Measurements from ENCODE around the gene KIAA1217. TPM values are rescaled to one million over a fixed set of nuclear protein-coding genes. Genes with fewer than 3 reads are reported as not detected.
A peak's percentile ranks its signal among the peaks of the same experiment; 100 is the strongest.

KIAA1217 gene
- total RNA-seq, 1 experiment from 2014 or later: 171 TPM

DNA sequence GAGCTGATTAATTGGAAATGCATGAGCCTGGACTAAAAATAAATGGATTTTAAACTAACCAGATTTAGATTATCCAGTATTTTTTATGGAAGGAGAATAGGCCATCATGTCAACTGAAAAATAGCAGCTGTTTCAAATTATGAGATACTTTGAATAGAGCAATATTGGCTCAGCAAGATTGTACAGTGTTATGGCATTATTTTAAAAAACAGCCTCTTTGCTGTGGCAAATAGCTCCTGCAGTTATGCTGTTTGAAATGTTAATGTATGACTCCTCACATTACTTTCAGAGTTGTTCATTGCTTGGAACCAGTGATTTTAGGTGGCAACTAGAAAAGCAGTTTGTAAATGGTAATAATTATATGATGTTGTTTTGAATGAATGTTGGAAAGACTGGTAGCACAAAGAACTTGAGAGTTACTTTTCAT, 244.5 kb downstream of the KIAA1217 start:
- Mint-ChIP-seq H3K27me3 (ENCODE audit: insufficient read depth, unreplicated experiment) (no peaks in the 10 kb centered on the region), H3K27ac (ENCODE audit: unreplicated experiment) (no peak overlapping the region), H3K4me1 (ENCODE audit: low read depth, unreplicated experiment) (peaks cover 51% of the 10 kb centered on the region), H3K4me3 (ENCODE audit: unreplicated experiment) (no peak overlapping the region), H3K36me3 (ENCODE audit: insufficient read depth, unreplicated experiment) (peaks cover 75% of the 10 kb centered on the region), H3K9me3 (ENCODE audit: unreplicated experiment) (no peaks in the 10 kb centered on the region)
- Histone ChIP-seq H3K9me3 (no peaks in the 10 kb centered on the region), H3K4me3 (ENCODE audit: low read depth, low read length) (no peak overlapping the region), H3K4me1 (peaks cover 35% of the 10 kb centered on the region), H3K27me3 (replicated peaks; ENCODE audit: control insufficient read depth, insufficient read depth, low read length) (no peaks in the 10 kb centered on the region), H3K36me3 (ENCODE audit: control insufficient read depth, insufficient read depth, low read length) (no peaks in the 10 kb centered on the region; the same call in 1 of the 2 replicates)
- DNase-seq: no peak
- intact Hi-C loops (cut with micrococcal nuclease; ENCODE audit: unreplicated experiment): loop anchor here (2.0 kb wide), 1 partner anchor 21 kb away; no protein-coding TSS in a partner anchor
- BruUV-seq (replicated peaks): no TSS peak
- ChIA-PET POLR2A (no interaction called here), CTCF (no interaction called here)
- no peak for TF ChIP-seq CTCF (IDR thresholded peaks at IDR 0.05; ENCODE audit: insufficient read depth in 1 of 2, low read depth in 1 of 2, low read length in 1 of 2, severe bottlenecking in 1 of 2, unreplicated experiment in 1 of 2)

GRCh38 chr10:24453973-24454372, 245.0 kb downstream of the KIAA1217 start:
- DNase-seq: no peak
- TF ChIP-seq CTCF (IDR thresholded peaks at IDR 0.05; ENCODE audit: insufficient read depth in 1 of 2, low read depth in 1 of 2, low read length in 1 of 2, severe bottlenecking in 1 of 2, unreplicated experiment in 1 of 2): no peak
- Histone ChIP-seq H3K9me3 (no peaks in the 10 kb centered on the region), H3K4me1 (peaks cover 39% of the 10 kb centered on the region), H3K36me3 (ENCODE audit: control insufficient read depth, insufficient read depth, low read length) (no peaks in the 10 kb centered on the region; the same call in 1 of the 2 replicates), H3K27me3 (replicated peaks; ENCODE audit: control insufficient read depth, insufficient read depth, low read length) (no peaks in the 10 kb centered on the region), H3K4me3 (ENCODE audit: low read depth, low read length) (no peak overlapping the region)
- intact Hi-C loops (cut with micrococcal nuclease; ENCODE audit: unreplicated experiment): loop anchor here (2.0 kb wide), 1 partner anchor 21 kb away; no protein-coding TSS in a partner anchor
- peaks cover 48% of the 10 kb centered on the region for H3K4me1 Mint-ChIP-seq (ENCODE audit: low read depth, unreplicated experiment)
- no peak overlapping the region for H3K4me3 Mint-ChIP-seq (ENCODE audit: unreplicated experiment)
- H3K27me3 Mint-ChIP-seq (ENCODE audit: insufficient read depth, unreplicated experiment): no peaks in the 10 kb centered on the region
- no peaks in the 10 kb centered on the region for H3K9me3 Mint-ChIP-seq (ENCODE audit: unreplicated experiment)
- peaks cover 79% of the 10 kb centered on the region for H3K36me3 Mint-ChIP-seq (ENCODE audit: insufficient read depth, unreplicated experiment)
- ChIA-PET CTCF (no interaction called here), POLR2A (no interaction called here)
- H3K27ac Mint-ChIP-seq (ENCODE audit: unreplicated experiment): peak overlapping the region; percentile 24
- BruUV-seq (replicated peaks): no TSS peak

- no peaks in the 10 kb centered on the region; the same call in 1 of the 2 replicates for H3K36me3 ChIP-seq (ENCODE audit: control insufficient read depth, insufficient read depth, low read length)
- intact Hi-C loops (cut with micrococcal nuclease; ENCODE audit: unreplicated experiment): no loop called here
- CTCF ChIA-PET: interaction anchor here (2.4 kb wide), 1 partner anchor 72 kb away, joined by 8 read pairs; no protein-coding TSS in a partner anchor
- Mint-ChIP-seq H3K27ac (ENCODE audit: unreplicated experiment) (peak overlapping the region; percentile 40), H3K36me3 (ENCODE audit: insufficient read depth, unreplicated experiment) (peaks cover 88% of the 10 kb centered on the region), H3K27me3 (ENCODE audit: insufficient read depth, unreplicated experiment) (no peaks in the 10 kb centered on the region), H3K4me1 (ENCODE audit: low read depth, unreplicated experiment) (peaks cover 45% of the 10 kb centered on the region), H3K9me3 (ENCODE audit: unreplicated experiment) (no peaks in the 10 kb centered on the region), H3K4me3 (ENCODE audit: unreplicated experiment) (no peak overlapping the region)
- no peak for DNase-seq
- no peaks in the 10 kb centered on the region for H3K9me3 ChIP-seq
- no peaks in the 10 kb centered on the region for H3K27me3 ChIP-seq (replicated peaks; ENCODE audit: control insufficient read depth, insufficient read depth, low read length)
- peaks cover 34% of the 10 kb centered on the region for H3K4me1 ChIP-seq
- BruUV-seq (replicated peaks): no TSS peak
- no peak for TF ChIP-seq CTCF (IDR thresholded peaks at IDR 0.05; ENCODE audit: insufficient read depth in 1 of 2, low read depth in 1 of 2, low read length in 1 of 2, severe bottlenecking in 1 of 2, unreplicated experiment in 1 of 2)
- POLR2A ChIA-PET: no interaction called here
- H3K4me3 ChIP-seq (ENCODE audit: low read depth, low read length): no peak overlapping the region
Observed at GRCh38 chr10:24455447-24455846, 246.5 kb downstream of the KIAA1217 start.

Measured in Caco-2 (cell line).